GM21367 (cell line): ENCODE data around the gene P2RX6.
"Not testable (repeated sequence)": the region's sequence is repeated elsewhere in the genome, so short reads cannot be mapped to it uniquely, and the experiment has no call there.

Experiments used
- ATAC-seq: cut with Tn5 transposase; IDR thresholded peaks from one replicate; pipeline ENCODE4 v1.9.1; 2021; ENCODE audit not compliant: unreplicated experiment

Gene P2RX6

DNA sequence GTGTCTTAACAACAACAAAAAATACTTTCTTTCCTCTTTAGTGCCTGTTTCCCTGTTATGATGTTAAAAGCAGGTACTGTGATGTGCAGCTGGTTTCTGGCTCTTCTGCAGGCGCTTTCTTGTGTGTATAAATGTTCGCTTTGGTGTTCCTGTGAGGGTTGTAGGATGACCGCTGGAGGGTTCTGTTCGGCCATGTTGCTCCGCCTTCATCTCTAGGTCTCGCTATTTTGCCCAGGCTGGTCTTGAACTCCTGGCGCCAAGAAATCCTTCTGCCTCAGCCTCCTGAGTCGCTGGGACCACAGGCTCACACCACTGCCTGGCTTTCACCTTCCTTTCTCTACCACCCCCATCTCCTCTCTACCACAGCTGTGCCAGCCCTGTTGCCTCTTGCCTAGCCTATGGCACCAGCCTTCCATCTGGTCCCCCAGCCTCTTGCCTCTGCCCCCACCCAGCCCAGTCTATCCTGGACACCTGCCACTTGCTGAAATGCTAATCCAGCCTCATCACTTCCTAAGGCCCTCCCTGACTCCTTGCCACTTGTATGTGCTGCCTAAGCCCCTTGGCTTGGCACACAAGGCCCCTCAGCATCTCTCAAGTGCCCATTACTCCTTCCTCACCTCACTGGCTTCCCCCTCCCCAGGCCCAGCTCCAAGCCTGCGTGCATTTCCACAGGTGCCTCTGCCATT is 36.3 kb downstream of the P2RX6 start:
- no peak for ATAC-seq

DNA sequence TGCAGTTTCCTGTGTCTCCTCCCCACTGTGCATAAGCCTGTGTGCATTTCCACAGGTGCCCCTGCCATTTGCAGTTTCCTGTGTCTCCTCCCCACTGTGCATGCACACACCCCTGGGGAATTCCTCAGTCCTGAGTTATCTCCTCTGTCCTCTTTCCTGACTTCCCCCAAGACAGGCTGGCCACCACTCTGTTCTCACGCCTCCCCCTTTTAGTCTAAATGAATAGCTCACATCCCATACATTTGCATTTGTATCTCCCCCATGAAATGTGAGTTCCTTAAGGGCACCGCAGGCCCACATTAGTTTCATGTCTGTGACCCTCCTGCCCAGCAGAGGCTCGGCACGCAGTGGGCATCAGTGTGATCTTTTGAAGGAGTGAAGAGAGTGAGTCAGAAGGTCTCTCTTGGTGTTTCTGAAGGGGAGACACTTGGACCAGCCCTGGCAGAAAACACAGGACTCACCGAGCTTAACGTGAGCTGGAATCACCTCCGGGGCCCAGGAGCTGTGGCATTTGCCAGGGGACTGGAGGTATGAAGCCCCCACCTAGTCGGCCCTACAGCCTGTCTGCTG is 37.0 kb downstream of the P2RX6 start:
- ATAC-seq, result no peak

DNA sequence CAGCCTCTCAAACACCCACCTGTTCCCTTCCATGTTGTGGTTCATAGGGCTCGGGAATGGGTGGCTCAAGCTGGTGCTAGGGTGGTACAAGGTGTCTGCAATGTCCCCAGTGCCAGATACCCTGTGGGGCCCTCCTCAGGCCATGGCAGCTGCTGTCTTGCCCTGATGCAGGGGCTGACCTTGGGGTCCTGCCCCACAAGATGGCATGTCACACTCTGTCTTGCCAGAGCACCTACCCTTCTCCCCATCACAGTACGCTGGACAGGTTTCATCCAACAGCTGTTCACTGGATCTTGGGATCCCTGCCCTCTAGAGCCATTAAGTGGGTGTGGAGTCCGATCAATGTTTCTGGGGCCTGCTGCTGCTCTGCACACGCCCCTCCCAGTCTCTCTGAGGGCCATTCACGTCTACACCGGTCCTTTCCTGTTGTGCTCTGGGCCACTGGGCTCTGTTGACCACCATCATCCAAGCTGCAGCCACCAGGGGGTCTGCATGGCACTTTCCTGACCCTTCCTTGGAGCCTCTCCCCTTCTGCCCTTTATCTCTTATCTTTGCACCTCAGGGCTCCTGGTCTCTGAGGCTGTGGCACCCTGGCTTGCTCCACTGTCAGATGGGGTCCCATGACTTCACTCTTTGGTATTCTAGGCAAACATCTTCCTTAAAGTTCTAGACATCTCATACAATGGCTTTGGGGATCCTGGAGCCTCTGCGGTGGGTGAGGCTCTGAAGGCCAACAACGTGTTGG is 37.9 kb downstream of the P2RX6 start:
- ATAC-seq, result no peak

- ATAC-seq, result no peak
Measured at GRCh38 chr22:21054046-21054713, 39.2 kb downstream of the P2RX6 start.

DNA sequence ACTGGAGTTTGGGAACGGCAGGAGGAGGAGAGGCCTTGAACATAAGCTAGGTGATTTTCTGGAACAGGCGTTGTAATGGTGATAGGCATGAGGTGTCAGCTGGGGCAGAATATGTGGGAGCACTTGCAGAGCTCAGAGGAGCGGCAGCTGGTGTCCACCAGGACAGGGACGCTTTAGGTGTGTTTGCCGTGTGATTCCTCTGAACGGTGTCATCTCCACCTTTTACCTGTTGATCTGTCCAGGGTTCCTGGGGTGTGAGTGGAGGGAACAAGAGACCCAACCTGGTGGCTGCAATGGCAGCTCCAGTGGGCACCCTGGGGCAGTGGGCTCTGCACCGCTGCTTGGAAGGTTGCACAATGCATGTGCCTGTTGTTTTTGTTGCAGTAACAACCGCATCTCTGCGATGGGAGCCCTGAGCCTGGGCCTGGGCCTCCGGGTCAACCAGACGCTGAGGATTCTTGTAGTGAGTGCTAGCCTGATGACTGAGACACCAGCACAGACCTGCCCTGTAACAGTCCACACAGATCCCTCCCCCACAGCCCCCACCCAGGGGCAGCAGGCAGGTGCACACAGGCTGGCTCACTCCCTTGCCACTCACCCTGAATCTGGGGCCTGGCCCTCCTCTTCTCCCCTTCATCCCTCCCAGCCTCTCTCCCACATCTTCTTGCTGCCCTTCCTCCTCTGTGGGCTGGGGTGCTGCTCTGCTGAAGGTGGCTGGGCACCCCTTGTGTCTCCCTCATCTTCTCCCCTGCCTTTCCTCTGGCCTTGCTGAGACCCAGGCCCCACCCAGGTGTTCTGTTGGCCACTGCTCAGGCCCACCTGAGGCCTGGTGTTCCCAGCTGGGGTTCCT is 40.0 kb downstream of the P2RX6 start:
- ATAC-seq, result no peak

- ATAC-seq, result no peak
Measured at GRCh38 chr22:21055564-21055834, 40.5 kb downstream of the P2RX6 start.

DNA sequence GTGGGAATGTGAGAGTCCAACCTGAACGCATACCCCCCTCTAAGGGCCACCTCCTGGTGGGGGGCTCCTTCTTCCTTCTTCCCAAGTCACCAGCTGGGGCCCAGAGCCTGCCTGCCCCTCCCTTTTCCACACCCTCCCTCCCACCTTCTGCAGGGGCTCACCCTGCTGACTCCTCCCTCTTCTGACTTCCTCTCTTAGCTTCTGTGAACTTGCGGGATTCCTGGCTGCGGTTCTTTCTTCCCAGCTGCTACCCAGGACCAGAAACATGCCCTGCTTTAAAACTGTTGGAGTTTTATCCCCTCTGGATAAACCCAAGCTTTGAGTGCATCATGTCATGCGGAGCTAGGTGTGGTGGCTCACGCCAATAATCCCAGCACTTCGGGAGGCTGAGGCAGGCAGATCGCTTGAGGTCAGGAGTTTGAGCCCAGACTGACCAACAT is 40.9 kb downstream of the P2RX6 start:
- ATAC-seq, result no peak

DNA sequence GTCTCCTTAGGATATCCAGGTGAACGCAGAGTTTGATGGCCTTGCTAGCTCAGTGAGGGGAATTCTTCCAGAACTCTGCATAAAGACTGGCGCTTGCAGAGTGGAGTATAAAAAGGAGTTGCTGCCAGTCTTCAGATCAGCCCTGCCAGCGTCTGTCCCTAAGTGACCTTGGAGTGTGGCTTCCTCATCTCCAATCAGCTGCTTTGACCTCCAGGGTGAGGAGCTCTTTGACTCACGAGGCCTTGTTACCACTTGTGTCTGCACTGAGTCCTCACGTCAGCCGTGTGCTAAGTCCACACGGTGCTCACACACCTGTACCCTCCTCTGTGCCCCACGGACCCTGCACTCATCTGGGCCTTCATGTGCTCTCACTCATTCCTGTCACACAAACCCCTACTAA is 45.4 kb downstream of the P2RX6 start:
- ATAC-seq, result not testable (repeated sequence)

DNA sequence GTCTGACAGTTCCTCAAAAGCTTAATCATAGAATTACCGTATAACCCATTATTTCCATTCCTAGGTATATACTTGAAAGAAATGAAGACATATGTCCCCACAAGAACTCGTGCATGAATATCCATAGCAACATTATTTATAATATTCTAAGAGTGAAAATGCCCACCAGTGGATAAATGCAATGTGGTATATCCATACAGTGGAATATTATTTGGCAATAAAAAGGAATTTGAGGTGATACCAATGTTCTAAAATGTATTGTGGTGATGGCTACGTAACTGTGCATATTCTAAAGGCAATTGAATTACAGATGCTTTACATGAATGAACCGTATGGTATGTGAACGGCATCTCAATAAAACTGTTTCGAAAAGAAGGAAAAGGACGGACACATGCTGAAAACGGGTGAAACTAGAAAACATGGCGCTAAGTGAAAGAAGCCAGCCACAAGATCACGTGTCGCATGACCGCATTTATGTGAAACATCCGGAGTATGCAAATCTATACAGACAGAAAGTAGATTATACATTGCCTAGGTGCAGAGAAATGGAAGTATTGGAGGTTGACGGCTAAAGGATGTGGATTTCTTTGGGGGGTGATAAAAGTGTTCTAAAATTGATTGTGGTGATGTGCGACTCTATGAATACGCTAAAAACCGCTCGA is 46.8 kb downstream of the P2RX6 start:
- not testable (repeated sequence) for ATAC-seq

- not testable (repeated sequence) for ATAC-seq
Measured at GRCh38 chr22:21064425-21064824, 49.5 kb downstream of the P2RX6 start.

- no peak for ATAC-seq
Measured at GRCh38 chr22:21064917-21065864, 50.2 kb downstream of the P2RX6 start.

DNA sequence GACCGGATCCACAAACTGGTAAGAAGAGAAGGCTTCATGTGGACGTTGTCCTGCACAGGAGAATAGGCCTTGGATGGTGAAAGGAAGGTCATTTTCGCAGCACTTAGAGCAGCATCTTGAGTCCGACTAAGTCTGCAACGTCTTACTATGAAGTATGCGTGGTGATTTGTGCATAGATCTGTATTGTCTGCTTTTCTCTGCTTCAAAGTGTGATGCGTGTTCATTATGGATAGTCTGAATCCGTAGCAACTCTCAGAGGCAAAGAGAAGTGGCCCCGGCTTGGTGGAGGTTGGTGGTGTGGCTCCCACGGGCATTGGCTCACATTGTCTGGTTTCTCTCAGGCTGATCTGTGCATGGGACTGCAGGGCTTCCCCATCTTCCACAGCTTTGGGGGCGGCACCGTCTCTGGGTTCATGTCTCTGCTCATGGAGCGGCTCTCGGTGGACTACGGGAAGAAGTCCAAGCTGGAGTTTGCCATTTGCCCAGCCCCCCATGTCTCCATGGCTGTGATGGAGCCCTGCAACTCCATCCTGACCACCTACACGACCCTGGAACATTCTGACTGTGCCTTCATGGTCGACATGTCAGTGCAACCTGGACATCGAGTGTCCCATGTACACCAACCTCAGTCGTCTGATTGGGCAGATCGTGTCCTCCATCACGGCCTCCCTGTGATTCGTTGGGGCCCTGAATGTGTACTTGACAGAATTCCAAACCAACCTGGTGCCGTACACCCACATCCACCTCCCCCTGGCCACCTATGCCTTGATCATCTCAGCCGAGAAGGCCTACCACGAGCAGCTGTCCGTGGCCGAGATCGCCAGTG is 52.3 kb downstream of the P2RX6 start:
- no peak for ATAC-seq

DNA sequence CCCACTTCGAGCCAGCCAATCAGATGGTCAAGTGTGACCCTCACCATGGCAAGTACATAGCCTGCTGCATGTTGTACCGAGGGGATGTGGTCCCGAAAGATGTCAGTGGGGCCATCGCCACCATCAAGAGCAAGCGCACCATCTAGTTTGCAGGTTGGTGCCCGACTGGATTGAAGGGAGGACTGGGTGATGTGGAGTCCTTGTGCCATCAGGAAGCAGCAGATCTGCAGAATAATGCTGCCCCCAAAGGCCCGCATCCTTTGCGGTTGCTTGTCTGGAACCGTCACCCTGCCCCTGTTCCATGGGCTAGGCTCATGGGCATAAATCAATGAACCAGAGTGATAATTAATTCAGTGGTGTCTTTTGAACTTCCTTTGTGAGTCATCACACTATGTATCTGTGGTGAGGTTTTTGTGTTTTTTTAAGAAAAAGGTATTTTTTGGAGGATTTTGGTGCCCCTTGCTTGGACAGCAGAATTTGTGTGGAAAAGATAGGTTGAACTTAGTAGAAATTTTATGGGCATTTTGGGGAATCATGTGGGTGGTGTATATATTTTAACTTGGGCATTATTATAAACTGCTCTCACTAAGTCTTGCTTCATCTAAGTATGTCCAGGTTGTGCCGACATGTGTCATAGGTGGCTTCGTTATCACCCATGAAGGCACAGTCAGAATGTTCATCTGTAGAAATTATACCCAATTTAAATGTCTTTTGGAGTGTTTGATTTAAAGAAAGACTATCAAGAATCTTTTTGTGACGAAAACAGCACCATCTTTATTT is 53.1 kb downstream of the P2RX6 start:
- ATAC-seq, result no peak

DNA sequence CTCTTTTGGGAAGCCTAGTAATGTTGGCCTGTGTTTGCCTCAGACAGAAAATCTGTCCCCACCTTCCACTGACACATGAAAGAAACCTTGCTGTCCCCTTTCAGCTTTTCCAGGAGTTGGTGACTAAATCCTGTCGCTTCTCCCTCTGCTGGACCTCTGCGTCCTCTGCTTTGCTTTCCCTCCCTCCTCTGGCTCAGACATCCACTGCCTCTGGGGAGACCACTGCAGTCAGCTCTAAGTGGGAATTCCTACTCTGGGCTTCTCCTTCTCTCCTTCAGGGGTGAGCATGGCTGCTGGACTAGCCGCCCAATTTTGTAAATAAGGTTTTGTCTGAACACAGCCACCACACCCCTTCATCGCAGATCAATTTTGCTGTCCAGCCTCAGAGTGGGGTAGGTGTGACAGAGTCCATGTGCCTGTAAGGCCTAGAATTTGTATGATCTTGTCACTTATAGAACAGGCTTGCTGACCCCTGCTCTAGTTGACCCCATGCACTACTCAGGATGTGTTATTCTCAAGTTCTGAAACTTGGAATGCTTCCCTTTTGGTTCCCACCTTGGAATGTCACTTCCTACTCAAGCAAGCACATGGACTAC is 53.8 kb downstream of the P2RX6 start:
- ATAC-seq, result no peak

DNA sequence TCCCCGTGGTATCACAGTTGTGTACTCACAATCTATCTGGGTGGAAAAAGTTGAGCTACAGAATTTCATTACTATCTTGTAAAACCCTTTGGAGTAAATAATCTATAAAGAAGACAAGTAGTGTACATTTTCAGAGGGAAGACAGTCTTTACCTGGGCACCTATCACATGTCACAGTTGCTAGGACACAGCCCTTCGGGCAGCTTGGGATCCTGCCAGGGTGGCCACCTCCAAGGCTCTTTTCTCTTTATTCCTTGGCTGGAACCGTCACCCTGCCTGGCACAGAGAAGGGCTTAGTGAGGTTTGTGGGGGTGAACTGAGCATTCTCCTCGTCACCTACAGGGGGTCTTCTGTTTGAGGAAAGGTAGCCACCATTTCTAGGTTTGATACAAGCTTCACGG is 54.4 kb downstream of the P2RX6 start:
- ATAC-seq, result no peak

DNA sequence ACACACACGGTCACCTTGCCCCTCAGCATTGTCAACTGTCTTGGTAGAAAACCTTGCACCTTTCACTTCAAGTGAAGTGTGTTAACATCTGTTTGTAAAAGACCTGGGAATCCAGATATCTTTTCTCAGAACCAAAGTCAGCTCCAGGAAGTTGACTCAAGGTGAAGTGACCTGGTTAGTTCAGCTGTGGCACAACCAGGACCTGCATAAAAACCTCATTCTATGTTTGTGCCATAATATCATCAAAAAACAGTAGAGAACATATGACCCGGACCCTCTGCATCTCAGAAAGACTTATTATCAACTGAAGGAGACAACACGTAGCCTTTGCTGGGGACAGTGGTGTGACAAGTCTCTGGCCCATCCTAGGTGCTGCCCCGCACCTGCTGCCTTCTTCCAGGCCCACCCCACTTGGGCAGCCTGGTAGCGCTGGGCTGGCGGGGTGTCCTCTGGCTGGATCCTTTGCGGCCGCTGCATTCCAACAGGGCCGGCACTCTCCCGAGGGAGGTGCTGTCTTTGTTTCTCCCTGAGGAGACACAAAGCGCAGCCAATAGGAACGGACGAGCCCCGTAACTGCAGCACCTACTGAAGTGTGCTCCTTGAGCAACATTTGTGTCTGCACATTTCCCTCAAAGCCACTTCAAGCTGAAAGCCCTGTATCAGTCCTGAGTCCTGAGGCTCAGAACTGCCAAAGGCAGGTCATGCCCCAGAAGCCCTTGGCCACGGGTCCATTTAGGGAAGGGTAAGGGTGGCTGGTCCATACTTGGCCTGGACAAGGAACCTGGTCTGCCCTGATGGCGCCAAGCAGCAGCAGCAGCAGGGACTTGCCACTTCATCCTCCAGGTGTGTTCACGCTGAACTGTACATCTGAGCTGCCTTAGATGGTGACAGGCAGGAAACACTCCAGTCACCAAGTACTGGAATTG is 56.0 kb downstream of the P2RX6 start:
- ATAC-seq, result no peak
